ENCODE data around the gene ERICH4. TPM values are rescaled to one million over a fixed set of nuclear protein-coding genes. Genes with fewer than 3 reads are reported as not detected.

The ERICH4 gene
- total and polyA plus RNA-seq, 2 of the 8 experiments (the other 6 are each of a cell fraction or from before 2014, with no cell fraction given) = not detected

DNA sequence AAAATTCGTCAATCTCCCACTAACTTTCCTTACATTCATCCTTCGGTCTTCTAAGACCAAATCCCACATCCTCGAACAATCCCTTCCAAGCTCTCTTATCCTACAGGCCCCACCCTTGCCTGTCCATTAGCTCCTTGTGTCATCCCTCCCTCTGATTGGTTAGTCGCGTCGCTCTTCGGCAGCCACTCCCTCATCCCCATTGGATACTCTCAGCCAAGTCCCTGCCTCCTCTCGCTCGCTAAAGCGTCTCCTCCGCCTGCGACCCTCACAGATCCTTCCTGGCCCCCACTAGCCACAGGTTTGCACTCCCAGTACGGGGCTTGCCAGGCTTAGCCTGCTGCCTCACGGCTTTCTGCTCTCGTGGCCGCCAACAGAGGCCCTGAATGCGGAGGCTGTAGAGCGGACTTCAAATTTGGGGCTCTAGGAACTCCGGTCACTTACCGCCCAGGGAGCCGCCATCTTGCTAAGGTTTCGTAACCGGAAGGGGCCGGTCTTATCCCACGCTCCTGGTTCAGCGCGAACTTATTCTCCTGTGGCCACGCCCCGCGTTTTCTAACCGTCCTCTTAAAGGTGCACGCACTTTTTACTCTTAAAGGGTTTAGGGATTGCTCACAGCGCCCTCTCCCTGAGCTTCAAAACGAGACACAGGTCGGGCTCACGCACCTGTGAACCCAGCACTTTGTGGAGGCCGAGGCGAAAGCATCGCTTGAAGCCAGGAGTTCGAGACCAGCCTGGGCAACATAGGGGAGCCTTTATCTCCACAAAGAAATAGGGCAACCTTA lies 3.3 kb upstream of the ERICH4 start, which contains the start of gene DMAC2 (continued):
- TF ChIP-seq SRF (IDR thresholded peaks at IDR 0.05; ENCODE audit: low read depth, low read length) = no peak
- no peak for TF ChIP-seq ZNF274 (IDR thresholded peaks at IDR 0.05; ENCODE audit: borderline replicate concordance, extremely low read depth, low read length)
- peak; percentile 72; the same call in 1 of the 2 replicates for TF ChIP-seq SP1 (IDR thresholded peaks at IDR 0.05; ENCODE audit: low read depth, low read length)
- TF ChIP-seq SIN3A (conservative IDR thresholded peaks at IDR 0.05 in 1 of 2, IDR thresholded peaks at IDR 0.05 in 1 of 2; ENCODE audit: low read depth in 1 of 2, low read length in 2 of 2) = peak; percentile 26 to 78; a peak in 1 of 4 replicates
